Measurements from ENCODE around the gene BAIAP2.
A peak's percentile ranks its signal among the peaks of the same experiment; 100 is the strongest.

BAIAP2 gene

GRCh38 chr17:81066072-81066471, 31.1 kb downstream of the BAIAP2 start:
- DNase-seq: no peak

- no peak for DNase-seq
Measured at GRCh38 chr17:81066771-81067315, 31.9 kb downstream of the BAIAP2 start.

GRCh38 chr17:81067391-81067811, 32.5 kb downstream of the BAIAP2 start:
- no peak for DNase-seq

- no peak for DNase-seq
Measured at GRCh38 chr17:81068411-81069134, 33.6 kb downstream of the BAIAP2 start.

GRCh38 chr17:81069135-81069645, 34.2 kb downstream of the BAIAP2 start:
- DNase-seq: peak in 1 of 56 donors; percentile 39

- DNase-seq: no peak
Measured at GRCh38 chr17:81070541-81071246, 35.7 kb downstream of the BAIAP2 start.

GRCh38 chr17:81071761-81072741, 37.1 kb downstream of the BAIAP2 start:
- no peak for DNase-seq

- no peak for DNase-seq
Measured at GRCh38 chr17:81073967-81074839, 39.3 kb downstream of the BAIAP2 start.

GRCh38 chr17:81074875-81075274, 39.9 kb downstream of the BAIAP2 start:
- DNase-seq: peak in 3 of 56 donors; percentile 13 to 24 (median 23)

GRCh38 chr17:81075307-81075706, 40.4 kb downstream of the BAIAP2 start:
- no peak for DNase-seq

- DNase-seq: peak in 5 of 56 donors; percentile 11 to 32 (median 20)
Measured at GRCh38 chr17:81076141-81076679, 41.3 kb downstream of the BAIAP2 start.

- peak in 13 of 56 donors; percentile 20 to 62 (median 41) for DNase-seq
Measured at GRCh38 chr17:81078026-81078913, 43.3 kb downstream of the BAIAP2 start.

GRCh38 chr17:81080019-81080418, 45.1 kb downstream of the BAIAP2 start:
- no peak for DNase-seq

- peak in 1 of 56 donors; percentile 43 for DNase-seq
Measured at GRCh38 chr17:81081222-81082176, 46.5 kb downstream of the BAIAP2 start.

GRCh38 chr17:81082177-81083073, 47.5 kb downstream of the BAIAP2 start:
- DNase-seq: peak in 1 of 56 donors; percentile 13

- DNase-seq: peak in 8 of 56 donors; percentile 21 to 46 (median 37)
Measured at GRCh38 chr17:81083125-81083765, 48.3 kb downstream of the BAIAP2 start.

All from amygdala (tissue), 56 donors.